Erythroblast (primary cell): Measurements from ENCODE around the gene CTNNA3.

Source experiments
- GATA1 ChIP-seq: IDR thresholded peaks from 2 replicates; pipeline ENCODE4 v1.6.1; 2011; ENCODE audit warnings: low read depth, mild to moderate bottlenecking, control low read depth, low read length, moderate library complexity
- POLR2A ChIP-seq: IDR thresholded peaks from 2 replicates; pipeline ENCODE4 v1.6.1; 2011; ENCODE audit warnings: mild to moderate bottlenecking, low read length

DNA sequence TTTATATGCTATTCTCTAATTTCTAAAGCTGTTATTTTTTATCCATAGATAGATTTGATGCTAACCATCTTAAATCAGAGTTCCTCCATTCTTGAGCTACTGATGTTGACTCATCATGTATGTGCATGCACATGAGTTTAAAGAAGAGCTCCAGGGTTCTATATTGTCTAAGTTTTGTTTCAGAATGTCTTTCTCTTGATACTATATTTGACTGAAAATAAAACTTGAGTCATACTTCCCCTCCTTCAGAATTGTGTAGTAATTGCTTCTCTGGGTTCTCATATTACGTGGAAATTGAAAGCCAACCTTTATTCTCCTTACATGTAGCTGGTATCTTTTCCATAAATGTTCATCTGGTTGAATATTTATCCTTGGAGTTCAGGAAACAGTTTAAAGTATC is 680.8 kb downstream of the CTNNA3 start:
- TF ChIP-seq POLR2A (no peak), GATA1 (no peak)
